ENCODE measurements around the gene RB1.

DNA sequence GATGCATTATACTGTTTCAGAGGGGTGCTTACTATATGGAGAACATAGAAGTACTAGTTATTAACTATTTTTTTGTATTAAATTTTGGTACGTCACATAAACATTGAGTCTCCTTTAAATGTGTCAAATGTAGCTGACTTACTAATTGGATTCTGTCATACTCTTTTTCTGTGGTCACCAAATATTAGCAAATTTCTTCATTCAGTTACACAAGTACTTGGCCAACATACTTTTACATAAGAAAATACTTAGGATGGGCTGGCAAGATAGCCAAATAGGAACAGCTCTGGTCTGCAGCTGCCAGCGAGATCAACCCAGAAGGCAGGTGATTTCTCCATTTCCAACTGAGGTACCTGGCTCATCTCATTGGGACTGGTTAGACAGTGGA is 90.1 kb downstream of the RB1 start:
- TF ChIP-seq CTCF (IDR thresholded peaks at IDR 0.05) (no peak), POLR2A (IDR thresholded peaks at IDR 0.05) (no peak)
